Skeletal muscle satellite cell (primary cell): ENCODE data around the gene MIOS.
"Not testable (repeated sequence)": the region's sequence is repeated elsewhere in the genome, so short reads cannot be mapped to it uniquely, and the experiment has no call there.

Experiments
- H3K27me3 ChIP-seq: 2 replicates; pipeline ENCODE4 v1.7.0; 2013; ENCODE audit warnings: low read length; ENCODE audit not compliant: control insufficient read depth, insufficient read depth
- H3K36me3 ChIP-seq: 2 replicates; pipeline ENCODE4 v1.7.0; 2013; ENCODE audit warnings: mild to moderate bottlenecking, control low read depth, low read length; ENCODE audit not compliant: insufficient read depth
- H3K4me1 ChIP-seq: 2 replicates; pipeline ENCODE4 v1.7.0; 2013; ENCODE audit warnings: low read length; ENCODE audit not compliant: control insufficient read depth, insufficient read depth
- H3K4me2 ChIP-seq: 2 replicates; pipeline ENCODE4 v1.7.0; 2013; ENCODE audit warnings: mild to moderate bottlenecking, low read length
- H3K4me3 ChIP-seq: 2 replicates; pipeline ENCODE4 v1.7.0; 2013; ENCODE audit warnings: low read length
- H3K9ac ChIP-seq: 2 replicates; pipeline ENCODE4 v1.7.0; 2013; ENCODE audit warnings: mild to moderate bottlenecking, low read depth, low read length, moderate library complexity
- H3K9me3 ChIP-seq: replicated peaks from 2 replicates; pipeline ENCODE4 v1.7.0; 2013; ENCODE audit warnings: mild to moderate bottlenecking, control low read depth, low read length

The MIOS gene

GRCh38 chr7:7652798-7653540 lies 86.3 kb downstream of the MIOS start:
- H3K4me2 ChIP-seq, result no peak overlapping the region
- H3K36me3 ChIP-seq, result no peaks in the 10 kb centered on the region
- H3K4me1 ChIP-seq, result no peaks in the 10 kb centered on the region
- no peaks in the 10 kb centered on the region for H3K9me3 ChIP-seq
- H3K9ac ChIP-seq, result no peak overlapping the region
- H3K27me3 ChIP-seq, result no peaks in the 10 kb centered on the region
- H3K4me3 ChIP-seq, result no peak overlapping the region

- Histone ChIP-seq H3K36me3 (no peaks in the 10 kb centered on the region), H3K27me3 (no peaks in the 10 kb centered on the region), H3K9ac (no peak overlapping the region), H3K4me3 (no peak overlapping the region), H3K4me2 (no peak overlapping the region), H3K9me3 (no peaks in the 10 kb centered on the region), H3K4me1 (no peaks in the 10 kb centered on the region)
These were observed 87.0 kb downstream of the MIOS start for GRCh38 chr7:7653593-7654187.

- H3K9ac ChIP-seq, result no peak overlapping the region
- H3K9me3 ChIP-seq, result no peaks in the 10 kb centered on the region
- H3K36me3 ChIP-seq, result no peaks in the 10 kb centered on the region
- H3K4me3 ChIP-seq, result no peak overlapping the region
- no peaks in the 10 kb centered on the region for H3K4me1 ChIP-seq
- no peak overlapping the region for H3K4me2 ChIP-seq
- H3K27me3 ChIP-seq, result no peaks in the 10 kb centered on the region
These were observed 88.5 kb downstream of the MIOS start for GRCh38 chr7:7654964-7655715.

- H3K4me3 ChIP-seq, H3K4me1 ChIP-seq, H3K9me3 ChIP-seq, H3K27me3 ChIP-seq, H3K36me3 ChIP-seq, H3K9ac ChIP-seq, H3K4me2 ChIP-seq: not testable (repeated sequence)
These were observed 89.8 kb downstream of the MIOS start for GRCh38 chr7:7656459-7656858.
